ENCODE data around the gene THSD7B. TPM values are rescaled to one million over a fixed set of nuclear protein-coding genes. Genes with fewer than 3 reads are reported as not detected.

THSD7B gene
- total RNA-seq, 5 donors from 2014 or later (not counting 1 experiment from before 2014, with no cell fraction given) = not detected

- Histone ChIP-seq H3K4me3 (ENCODE audit: control insufficient read depth in 1 of 2, extremely low read depth in 1 of 2, low read length in 1 of 2) (no peak overlapping the region), H3K27ac (ENCODE audit: low read length) (no peak overlapping the region), H3K27me3 (replicated peaks in 1 of 2; ENCODE audit: control insufficient read depth in 2 of 2, extremely low read depth in 1 of 2, insufficient read depth in 2 of 2, low read length in 1 of 2) (no peaks in the 10 kb centered on the region), H3K36me3 (ENCODE audit: control insufficient read depth in 2 of 2, extremely low read depth in 1 of 2, insufficient read depth in 1 of 2, low read length in 1 of 2) (no peaks in the 10 kb centered on the region), H3K9me3 (no peaks in the 10 kb centered on the region), H3K4me1 (ENCODE audit: control insufficient read depth in 1 of 2, extremely low read depth in 1 of 2, insufficient read depth in 2 of 2, low read length in 2 of 2) (no peaks in the 10 kb centered on the region)
- no peak overlapping the region for H3K4me3 Mint-ChIP-seq
- DNase-seq = no peak
- ChIA-PET POLR2A (interaction anchor here in 1 of 2 donors (0.7 kb wide), 1 partner anchor 114 kb away, joined by 3 read pairs; no protein-coding TSS in a partner anchor), CTCF (no interaction called here)
- ATAC-seq (replicated peaks in 1 of 4) = no peak
- no peak overlapping the region for H3K27ac Mint-ChIP-seq
- no peaks in the 10 kb centered on the region for H3K4me1 Mint-ChIP-seq
- no peaks in the 10 kb centered on the region for H3K27me3 Mint-ChIP-seq
- no peaks in the 10 kb centered on the region for H3K9me3 Mint-ChIP-seq
- H3K36me3 Mint-ChIP-seq = no peaks in the 10 kb centered on the region
These were observed 242.6 kb downstream of the THSD7B start for GRCh38 chr2:137007938-137008337.

- Histone ChIP-seq H3K9me3 (no peaks in the 10 kb centered on the region), H3K4me1 (ENCODE audit: control insufficient read depth in 1 of 2, extremely low read depth in 1 of 2, insufficient read depth in 2 of 2, low read length in 2 of 2) (no peaks in the 10 kb centered on the region), H3K27ac (ENCODE audit: low read length) (no peak overlapping the region), H3K4me3 (ENCODE audit: control insufficient read depth in 1 of 2, extremely low read depth in 1 of 2, low read length in 1 of 2) (no peak overlapping the region), H3K36me3 (ENCODE audit: control insufficient read depth in 2 of 2, extremely low read depth in 1 of 2, insufficient read depth in 1 of 2, low read length in 1 of 2) (no peaks in the 10 kb centered on the region), H3K27me3 (replicated peaks in 1 of 2; ENCODE audit: control insufficient read depth in 2 of 2, extremely low read depth in 1 of 2, insufficient read depth in 2 of 2, low read length in 1 of 2) (no peaks in the 10 kb centered on the region)
- Mint-ChIP-seq H3K4me3 (no peak overlapping the region), H3K27ac (no peak overlapping the region), H3K4me1 (no peaks in the 10 kb centered on the region), H3K36me3 (no peaks in the 10 kb centered on the region), H3K9me3 (no peaks in the 10 kb centered on the region), H3K27me3 (no peaks in the 10 kb centered on the region)
- CTCF ChIA-PET = no interaction called here
- no peak for DNase-seq
- POLR2A ChIA-PET = no interaction called here
- no CpG with 5 or more reads among the region's 2 CpGs for WGBS (ENCODE audit: insufficient coverage)
- no peak for ATAC-seq (replicated peaks in 1 of 4)
These were observed 244.6 kb downstream of the THSD7B start for GRCh38 chr2:137009953-137010352.

GRCh38 chr2:137020452-137021196 is 255.3 kb downstream of the THSD7B start:
- Histone ChIP-seq H3K4me3 (ENCODE audit: control insufficient read depth in 1 of 2, extremely low read depth in 1 of 2, low read length in 1 of 2) (no peak overlapping the region), H3K27ac (ENCODE audit: low read length) (no peak overlapping the region), H3K9me3 (no peaks in the 10 kb centered on the region), H3K36me3 (ENCODE audit: control insufficient read depth in 2 of 2, extremely low read depth in 1 of 2, insufficient read depth in 1 of 2, low read length in 1 of 2) (no peaks in the 10 kb centered on the region), H3K4me1 (ENCODE audit: control insufficient read depth in 1 of 2, extremely low read depth in 1 of 2, insufficient read depth in 2 of 2, low read length in 2 of 2) (no peaks in the 10 kb centered on the region), H3K27me3 (replicated peaks in 1 of 2; ENCODE audit: control insufficient read depth in 2 of 2, extremely low read depth in 1 of 2, insufficient read depth in 2 of 2, low read length in 1 of 2) (no peaks in the 10 kb centered on the region)
- POLR2A ChIA-PET = no interaction called here
- Mint-ChIP-seq H3K27me3 (peaks cover 0 to 4% of the 10 kb centered on the region in 2 donors), H3K27ac (no peak overlapping the region), H3K4me3 (no peak overlapping the region), H3K4me1 (no peaks in the 10 kb centered on the region), H3K36me3 (no peaks in the 10 kb centered on the region), H3K9me3 (no peaks in the 10 kb centered on the region)
- CTCF ChIA-PET = interaction anchor here in 1 of 2 donors (0.5 kb wide), 1 partner anchor 19 kb away, joined by 3 read pairs; no protein-coding TSS in a partner anchor
- DNase-seq (no peak), ATAC-seq (replicated peaks in 1 of 4) (no peak)
- WGBS (ENCODE audit: insufficient coverage) = 83% methylated on average over 8 of the region's 11 CpGs

GRCh38 chr2:137021763-137022162 is 256.4 kb downstream of the THSD7B start:
- CTCF ChIA-PET = no interaction called here
- Mint-ChIP-seq H3K4me1 (no peaks in the 10 kb centered on the region), H3K27me3 (peaks cover 0 to 4% of the 10 kb centered on the region in 2 donors), H3K27ac (no peak overlapping the region), H3K36me3 (no peaks in the 10 kb centered on the region), H3K4me3 (no peak overlapping the region), H3K9me3 (no peaks in the 10 kb centered on the region)
- Histone ChIP-seq H3K4me1 (ENCODE audit: control insufficient read depth in 1 of 2, extremely low read depth in 1 of 2, insufficient read depth in 2 of 2, low read length in 2 of 2) (no peaks in the 10 kb centered on the region), H3K27ac (ENCODE audit: low read length) (no peak overlapping the region), H3K27me3 (replicated peaks in 1 of 2; ENCODE audit: control insufficient read depth in 2 of 2, extremely low read depth in 1 of 2, insufficient read depth in 2 of 2, low read length in 1 of 2) (no peaks in the 10 kb centered on the region), H3K36me3 (ENCODE audit: control insufficient read depth in 2 of 2, extremely low read depth in 1 of 2, insufficient read depth in 1 of 2, low read length in 1 of 2) (no peaks in the 10 kb centered on the region), H3K9me3 (no peaks in the 10 kb centered on the region), H3K4me3 (ENCODE audit: control insufficient read depth in 1 of 2, extremely low read depth in 1 of 2, low read length in 1 of 2) (no peak overlapping the region)
- 65% methylated on average over 2 of the region's 3 CpGs for WGBS (ENCODE audit: insufficient coverage)
- no peak for DNase-seq
- ATAC-seq (replicated peaks in 1 of 4) = no peak
- POLR2A ChIA-PET = no interaction called here

GRCh38 chr2:137023205-137023604 is 257.9 kb downstream of the THSD7B start:
- no peak overlapping the region for H3K4me3 ChIP-seq (ENCODE audit: control insufficient read depth in 1 of 2, extremely low read depth in 1 of 2, low read length in 1 of 2)
- Mint-ChIP-seq H3K4me1 (no peaks in the 10 kb centered on the region), H3K36me3 (no peaks in the 10 kb centered on the region), H3K27me3 (peaks cover 0 to 4% of the 10 kb centered on the region in 2 donors), H3K9me3 (no peaks in the 10 kb centered on the region), H3K27ac (no peak overlapping the region), H3K4me3 (no peak overlapping the region)
- no peaks in the 10 kb centered on the region for H3K4me1 ChIP-seq (ENCODE audit: control insufficient read depth in 1 of 2, extremely low read depth in 1 of 2, insufficient read depth in 2 of 2, low read length in 2 of 2)
- POLR2A ChIA-PET = no interaction called here
- WGBS (ENCODE audit: insufficient coverage) = 67% methylated on average over 1 of the region's 2 CpGs
- no peak for ATAC-seq (replicated peaks in 1 of 4)
- no peak overlapping the region for H3K27ac ChIP-seq (ENCODE audit: low read length)
- H3K9me3 ChIP-seq = no peaks in the 10 kb centered on the region
- CTCF ChIA-PET = no interaction called here
- DNase-seq = no peak
- no peaks in the 10 kb centered on the region for H3K36me3 ChIP-seq (ENCODE audit: control insufficient read depth in 2 of 2, extremely low read depth in 1 of 2, insufficient read depth in 1 of 2, low read length in 1 of 2)
- H3K27me3 ChIP-seq (replicated peaks in 1 of 2; ENCODE audit: control insufficient read depth in 2 of 2, extremely low read depth in 1 of 2, insufficient read depth in 2 of 2, low read length in 1 of 2) = no peaks in the 10 kb centered on the region

GRCh38 chr2:137031731-137032130 is 266.4 kb downstream of the THSD7B start:
- Histone ChIP-seq H3K4me3 (ENCODE audit: control insufficient read depth in 1 of 2, extremely low read depth in 1 of 2, low read length in 1 of 2) (no peak overlapping the region), H3K27ac (ENCODE audit: low read length) (no peak overlapping the region), H3K36me3 (ENCODE audit: control insufficient read depth in 2 of 2, extremely low read depth in 1 of 2, insufficient read depth in 1 of 2, low read length in 1 of 2) (no peaks in the 10 kb centered on the region), H3K4me1 (ENCODE audit: control insufficient read depth in 1 of 2, extremely low read depth in 1 of 2, insufficient read depth in 2 of 2, low read length in 2 of 2) (no peaks in the 10 kb centered on the region), H3K27me3 (replicated peaks in 1 of 2; ENCODE audit: control insufficient read depth in 2 of 2, extremely low read depth in 1 of 2, insufficient read depth in 2 of 2, low read length in 1 of 2) (no peaks in the 10 kb centered on the region), H3K9me3 (no peaks in the 10 kb centered on the region)
- H3K4me1 Mint-ChIP-seq = no peaks in the 10 kb centered on the region
- no peak for DNase-seq
- ChIA-PET POLR2A (no interaction called here), CTCF (no interaction called here)
- H3K36me3 Mint-ChIP-seq = no peaks in the 10 kb centered on the region
- peaks cover 0 to 3% (median 0%) of the 10 kb centered on the region in 3 donors for H3K9me3 Mint-ChIP-seq
- no CpG with 5 or more reads among the region's 4 CpGs for WGBS (ENCODE audit: insufficient coverage)
- no peak overlapping the region for H3K27ac Mint-ChIP-seq
- H3K27me3 Mint-ChIP-seq = no peaks in the 10 kb centered on the region
- ATAC-seq (replicated peaks in 1 of 4) = no peak
- H3K4me3 Mint-ChIP-seq = no peak overlapping the region

GRCh38 chr2:137036619-137037018 is 271.3 kb downstream of the THSD7B start:
- H3K27ac ChIP-seq (ENCODE audit: low read length) = no peak overlapping the region
- H3K36me3 Mint-ChIP-seq = no peaks in the 10 kb centered on the region
- no peak overlapping the region for H3K4me3 Mint-ChIP-seq
- no peaks in the 10 kb centered on the region for H3K36me3 ChIP-seq (ENCODE audit: control insufficient read depth in 2 of 2, extremely low read depth in 1 of 2, insufficient read depth in 1 of 2, low read length in 1 of 2)
- H3K4me1 Mint-ChIP-seq = no peaks in the 10 kb centered on the region
- no CpG with 5 or more reads among the region's 1 CpG for WGBS (ENCODE audit: insufficient coverage)
- DNase-seq (no peak), ATAC-seq (replicated peaks in 1 of 4) (no peak)
- no peak overlapping the region for H3K4me3 ChIP-seq (ENCODE audit: control insufficient read depth in 1 of 2, extremely low read depth in 1 of 2, low read length in 1 of 2)
- H3K9me3 Mint-ChIP-seq = peaks cover 0 to 5% (median 3%) of the 10 kb centered on the region in 3 donors
- no peak overlapping the region for H3K27ac Mint-ChIP-seq
- H3K27me3 ChIP-seq (replicated peaks in 1 of 2; ENCODE audit: control insufficient read depth in 2 of 2, extremely low read depth in 1 of 2, insufficient read depth in 2 of 2, low read length in 1 of 2) = no peaks in the 10 kb centered on the region
- H3K27me3 Mint-ChIP-seq = no peaks in the 10 kb centered on the region
- ChIA-PET POLR2A (no interaction called here), CTCF (no interaction called here)
- H3K4me1 ChIP-seq (ENCODE audit: control insufficient read depth in 1 of 2, extremely low read depth in 1 of 2, insufficient read depth in 2 of 2, low read length in 2 of 2) = no peaks in the 10 kb centered on the region
- no peaks in the 10 kb centered on the region for H3K9me3 ChIP-seq
